ENCODE data around the gene FIBP. TPM values are rescaled to one million over a fixed set of nuclear protein-coding genes. Genes with fewer than 3 reads are reported as not detected.

Gene FIBP
- total RNA-seq, 2 experiments from 2014 or later, result 19.1 to 19.9 TPM

DNA sequence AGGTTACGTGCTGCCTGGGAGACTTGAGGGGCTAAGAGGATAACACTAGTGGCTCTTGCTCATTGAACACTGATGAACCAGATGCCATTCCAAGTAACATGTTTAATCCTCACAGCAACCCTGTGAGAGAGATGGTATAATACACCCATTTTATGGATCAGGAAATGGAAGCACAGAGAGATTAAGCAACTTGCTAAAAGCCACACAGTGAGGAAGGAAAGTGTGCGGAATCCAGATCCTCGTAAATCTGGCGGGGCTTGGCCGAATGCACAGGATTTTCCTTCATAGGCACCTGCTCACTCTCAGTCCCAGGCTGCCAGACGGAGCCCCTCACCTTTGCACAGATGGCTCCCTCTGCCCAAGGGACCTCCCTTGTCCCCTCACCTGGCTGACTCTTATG lies 19.6 kb upstream of the FIBP start:
- Mint-ChIP-seq H3K27ac (no peak overlapping the region), H3K9me3 (no peaks in the 10 kb centered on the region), H3K27me3 (peaks cover 19% of the 10 kb centered on the region), H3K36me3 (ENCODE audit: low read depth) (no peaks in the 10 kb centered on the region), H3K4me3 (no peak overlapping the region), H3K4me1 (ENCODE audit: low read depth) (peaks cover 5% of the 10 kb centered on the region)
- POLR2A ChIA-PET, result no interaction called here
- intact Hi-C loops (cut with DNase I, micrococcal nuclease), result no loop called here
- no peak for DNase-seq
- H3K27me3 ChIP-seq (ENCODE audit: control insufficient read depth in 1 of 2, insufficient read depth in 2 of 2, low read length in 2 of 2), result no peaks in the 10 kb centered on the region
- no peak overlapping the region for H3K4me3 ChIP-seq (ENCODE audit: low read length)
- H3K9me3 ChIP-seq (ENCODE audit: control insufficient read depth in 1 of 2, insufficient read depth in 1 of 2, low read length in 2 of 2), result no peaks in the 10 kb centered on the region
- H3K36me3 ChIP-seq (ENCODE audit: insufficient read depth, low read length), result no peaks in the 10 kb centered on the region
- no peak for TF ChIP-seq CTCF (IDR thresholded peaks at IDR 0.05)
- H3K4me1 ChIP-seq (ENCODE audit: insufficient read depth, low read length), result peaks cover 4% of the 10 kb centered on the region
- no peak for ATAC-seq (ENCODE audit: poor library complexity)
- no peak overlapping the region for H3K27ac ChIP-seq (ENCODE audit: low read depth in 1 of 2, low read length in 2 of 2)
- CTCF ChIA-PET, result no interaction called here

GRCh38 chr11:65906602-65907001 lies 18.3 kb upstream of the FIBP start:
- POLR2A ChIA-PET, result interaction anchor here (0.9 kb wide), 2 partner anchors 8 to 16 kb away, joined by 3 to 4 read pairs; partner anchors contain the start of gene CCDC85B
- H3K4me1 ChIP-seq (ENCODE audit: insufficient read depth, low read length), result peaks cover 4% of the 10 kb centered on the region
- no peak overlapping the region for H3K4me3 Mint-ChIP-seq
- H3K27ac ChIP-seq (ENCODE audit: low read depth in 1 of 2, low read length in 2 of 2), result no peak overlapping the region
- peaks cover 25% of the 10 kb centered on the region for H3K27me3 Mint-ChIP-seq
- H3K4me3 ChIP-seq (ENCODE audit: low read length), result no peak overlapping the region
- no peak for TF ChIP-seq CTCF (IDR thresholded peaks at IDR 0.05)
- CTCF ChIA-PET, result interaction anchor here (1.8 kb wide), 1 partner anchor 18 kb away, joined by 7 read pairs; the partner anchor contains the start of gene FIBP
- H3K9me3 Mint-ChIP-seq, result no peaks in the 10 kb centered on the region
- peaks cover 5% of the 10 kb centered on the region for H3K4me1 Mint-ChIP-seq (ENCODE audit: low read depth)
- intact Hi-C loops (cut with DNase I, micrococcal nuclease), result no loop called here
- no peaks in the 10 kb centered on the region for H3K27me3 ChIP-seq (ENCODE audit: control insufficient read depth in 1 of 2, insufficient read depth in 2 of 2, low read length in 2 of 2)
- H3K36me3 ChIP-seq (ENCODE audit: insufficient read depth, low read length), result no peaks in the 10 kb centered on the region
- ATAC-seq (ENCODE audit: poor library complexity) (no peak), DNase-seq (no peak)
- no peaks in the 10 kb centered on the region for H3K36me3 Mint-ChIP-seq (ENCODE audit: low read depth)
- no peaks in the 10 kb centered on the region for H3K9me3 ChIP-seq (ENCODE audit: control insufficient read depth in 1 of 2, insufficient read depth in 1 of 2, low read length in 2 of 2)
- no peak overlapping the region for H3K27ac Mint-ChIP-seq

- Mint-ChIP-seq H3K4me1 (ENCODE audit: low read depth) (peaks cover 5% of the 10 kb centered on the region), H3K4me3 (no peak overlapping the region), H3K36me3 (ENCODE audit: low read depth) (no peaks in the 10 kb centered on the region), H3K27me3 (peaks cover 23% of the 10 kb centered on the region), H3K27ac (no peak overlapping the region), H3K9me3 (no peaks in the 10 kb centered on the region)
- Histone ChIP-seq H3K36me3 (ENCODE audit: insufficient read depth, low read length) (no peaks in the 10 kb centered on the region), H3K4me1 (ENCODE audit: insufficient read depth, low read length) (peaks cover 25% of the 10 kb centered on the region), H3K4me3 (ENCODE audit: low read length) (no peak overlapping the region), H3K27ac (ENCODE audit: low read depth in 1 of 2, low read length in 2 of 2) (no peak overlapping the region), H3K27me3 (ENCODE audit: control insufficient read depth in 1 of 2, insufficient read depth in 2 of 2, low read length in 2 of 2) (peaks cover 9 to 12% of the 10 kb centered on the region in 2 experiments), H3K9me3 (ENCODE audit: control insufficient read depth in 1 of 2, insufficient read depth in 1 of 2, low read length in 2 of 2) (peaks cover 0 to 7% of the 10 kb centered on the region in 2 experiments)
- ATAC-seq (ENCODE audit: poor library complexity), result no peak
- DNase-seq, result no peak
- ChIA-PET POLR2A (no interaction called here), CTCF (interaction anchor here (3.5 kb wide), 1 partner anchor 16 kb away, joined by 15 read pairs; the partner anchor contains the start of gene FIBP)
- TF ChIP-seq CTCF (IDR thresholded peaks at IDR 0.05), result no peak
- intact Hi-C loops (cut with DNase I, micrococcal nuclease), result no loop called here
Measured at GRCh38 chr11:65903715-65904114, 15.4 kb upstream of the FIBP start.
